Endothelial cell (in vitro differentiated cells): Measurements from ENCODE around the gene VPS13D. TPM values are rescaled to one million over a fixed set of nuclear protein-coding genes. Genes with fewer than 3 reads are reported as not detected.

Source experiments
- DNase-seq: peaks from one replicate; pipeline ENCODE4 v3.0.0; 2021; ENCODE audit warnings: low spot score
- H3K27ac Mint-ChIP-seq: one replicate; pipeline ENCODE4 v1.8.0; 2021; ENCODE audit warnings: mixed read lengths, inconsistent platforms; ENCODE audit not compliant: unreplicated experiment
- H3K27me3 Mint-ChIP-seq: one replicate; pipeline ENCODE4 v1.8.0; 2021; ENCODE audit warnings: mild to moderate bottlenecking, moderate library complexity, mixed read lengths, inconsistent platforms; ENCODE audit not compliant: unreplicated experiment
- H3K36me3 Mint-ChIP-seq: one replicate; pipeline ENCODE4 v1.8.0; 2021; ENCODE audit warnings: mild to moderate bottlenecking, low read depth, mixed read lengths, inconsistent platforms; ENCODE audit not compliant: unreplicated experiment
- H3K4me1 Mint-ChIP-seq: one replicate; pipeline ENCODE4 v1.8.0; 2021; ENCODE audit warnings: mild to moderate bottlenecking, mixed read lengths, inconsistent platforms; ENCODE audit not compliant: unreplicated experiment
- H3K4me3 Mint-ChIP-seq: one replicate; pipeline ENCODE4 v1.8.0; 2021; ENCODE audit warnings: mild to moderate bottlenecking, mixed read lengths, inconsistent platforms; ENCODE audit not compliant: unreplicated experiment
- H3K9me3 Mint-ChIP-seq: one replicate; pipeline ENCODE4 v1.8.0; 2021; ENCODE audit warnings: mixed read lengths, inconsistent platforms; ENCODE audit not compliant: unreplicated experiment
- total RNA-seq: library from RNA; stranded (reverse); fragmentation: NEBNext Ultra II Directional; extraction: Animal tissue kit (Norgen Biotek cat#: 25700); gene quantifications from one replicate; pipeline ENCODE4 v1.2.1, GENCODE V29; 2021; ENCODE audit not compliant: unreplicated experiment
- TF ChIP-seq, protein P1 (sequence below): fragments of 200-600 bp; sonication (generic); IDR thresholded peaks from one replicate; pipeline ENCODE4 v1.5.0; 2021; ENCODE audit warnings: antibody characterized with exemption; ENCODE audit not compliant: unreplicated experiment

VPS13D gene
- total RNA-seq, 1 donor from 2014 or later: 37.8 TPM

DNA sequence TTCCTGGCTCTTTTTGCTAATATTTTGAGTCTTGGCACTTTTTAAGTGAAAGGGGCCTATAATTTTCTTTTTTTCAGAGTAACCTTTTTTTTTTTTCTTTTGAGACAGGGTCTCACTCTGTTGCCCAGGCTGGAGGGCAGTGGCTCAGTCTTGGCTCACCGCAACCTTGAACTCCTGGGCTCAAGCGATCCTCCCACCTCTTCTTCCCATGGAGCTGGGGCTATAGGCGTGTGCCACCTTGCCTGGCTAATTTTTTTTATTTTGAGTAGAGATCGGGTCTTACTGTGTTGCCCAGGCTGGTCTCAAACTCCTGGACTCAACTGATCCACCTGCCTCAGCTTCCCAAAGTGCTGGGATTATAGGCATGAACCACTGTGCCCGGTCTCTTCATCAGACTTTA, 285.4 kb downstream of the VPS13D start:
- Mint-ChIP-seq H3K4me3 (no peak overlapping the region), H3K27ac (no peak overlapping the region), H3K27me3 (peaks cover 7% of the 10 kb centered on the region), H3K36me3 (peaks cover 24% of the 10 kb centered on the region), H3K4me1 (peaks cover 6% of the 10 kb centered on the region), H3K9me3 (no peaks in the 10 kb centered on the region)
- DNase-seq: no peak
- TF ChIP-seq, protein P1, sequence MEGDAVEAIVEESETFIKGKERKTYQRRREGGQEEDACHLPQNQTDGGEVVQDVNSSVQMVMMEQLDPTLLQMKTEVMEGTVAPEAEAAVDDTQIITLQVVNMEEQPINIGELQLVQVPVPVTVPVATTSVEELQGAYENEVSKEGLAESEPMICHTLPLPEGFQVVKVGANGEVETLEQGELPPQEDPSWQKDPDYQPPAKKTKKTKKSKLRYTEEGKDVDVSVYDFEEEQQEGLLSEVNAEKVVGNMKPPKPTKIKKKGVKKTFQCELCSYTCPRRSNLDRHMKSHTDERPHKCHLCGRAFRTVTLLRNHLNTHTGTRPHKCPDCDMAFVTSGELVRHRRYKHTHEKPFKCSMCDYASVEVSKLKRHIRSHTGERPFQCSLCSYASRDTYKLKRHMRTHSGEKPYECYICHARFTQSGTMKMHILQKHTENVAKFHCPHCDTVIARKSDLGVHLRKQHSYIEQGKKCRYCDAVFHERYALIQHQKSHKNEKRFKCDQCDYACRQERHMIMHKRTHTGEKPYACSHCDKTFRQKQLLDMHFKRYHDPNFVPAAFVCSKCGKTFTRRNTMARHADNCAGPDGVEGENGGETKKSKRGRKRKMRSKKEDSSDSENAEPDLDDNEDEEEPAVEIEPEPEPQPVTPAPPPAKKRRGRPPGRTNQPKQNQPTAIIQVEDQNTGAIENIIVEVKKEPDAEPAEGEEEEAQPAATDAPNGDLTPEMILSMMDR: no peak

DNA sequence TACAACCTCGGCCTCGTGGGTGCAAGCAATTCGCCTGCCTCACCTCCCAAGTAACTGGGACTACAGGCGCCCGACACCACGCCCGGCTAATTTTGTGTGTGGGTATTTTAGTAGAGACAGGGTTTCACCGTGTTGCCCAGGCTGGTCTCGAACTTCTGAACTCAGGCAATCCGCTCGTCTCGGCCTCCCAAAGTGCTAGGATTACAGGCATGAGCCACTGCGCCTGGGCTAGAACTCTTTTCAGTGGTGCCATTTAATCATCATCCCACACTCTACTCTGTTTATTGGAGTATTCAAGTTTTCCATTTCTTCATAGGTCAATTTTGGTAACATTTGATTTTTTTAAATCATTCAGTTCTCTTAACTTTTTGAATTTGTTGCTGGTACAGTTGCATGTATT, 286.9 kb downstream of the VPS13D start:
- H3K9me3 Mint-ChIP-seq: no peaks in the 10 kb centered on the region
- H3K27ac Mint-ChIP-seq: no peak overlapping the region
- H3K36me3 Mint-ChIP-seq: peaks cover 18% of the 10 kb centered on the region
- no peaks in the 10 kb centered on the region for H3K4me1 Mint-ChIP-seq
- H3K4me3 Mint-ChIP-seq: no peak overlapping the region
- DNase-seq: no peak
- peaks cover 7% of the 10 kb centered on the region for H3K27me3 Mint-ChIP-seq
- TF ChIP-seq, protein P1: no peak

DNA sequence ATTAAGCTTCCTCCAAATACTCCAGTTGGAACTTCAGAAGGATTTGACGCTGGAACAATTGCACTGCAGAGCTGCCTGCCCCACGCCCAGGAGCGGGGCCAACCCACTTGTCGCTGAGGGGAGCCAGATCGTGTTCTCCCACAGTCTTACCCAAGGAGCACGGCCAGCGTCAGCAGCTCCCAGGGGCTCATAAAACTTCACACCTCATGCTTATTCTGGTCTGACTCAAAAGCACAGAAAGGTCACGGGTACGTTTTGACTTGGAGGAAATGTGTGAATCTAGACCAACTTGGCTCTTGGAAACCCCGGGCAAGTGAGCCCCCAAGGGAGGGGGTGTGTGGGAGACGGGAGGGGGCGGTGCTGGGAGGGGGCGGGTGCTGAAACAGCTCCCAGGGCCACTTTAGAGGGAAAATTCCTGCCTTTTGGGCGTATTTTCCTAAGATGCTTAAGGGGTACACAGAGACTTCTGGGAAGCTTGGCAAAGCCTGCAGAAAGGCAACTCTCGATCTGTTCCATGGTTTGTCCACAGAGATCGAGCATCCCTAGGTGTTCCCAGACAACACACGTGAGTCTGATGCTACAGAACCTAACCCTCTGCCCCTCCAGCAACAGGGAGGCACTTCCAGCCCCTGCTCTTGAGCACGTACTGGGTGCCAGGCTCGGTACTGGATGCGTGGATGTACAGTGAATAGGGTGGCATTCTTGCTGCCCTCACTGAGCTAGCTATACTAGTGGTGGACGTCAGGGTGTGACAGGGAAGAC, 289.3 kb downstream of the VPS13D start:
- Mint-ChIP-seq H3K36me3 (no peaks in the 10 kb centered on the region), H3K27me3 (no peaks in the 10 kb centered on the region), H3K27ac (no peak overlapping the region), H3K4me3 (no peak overlapping the region), H3K4me1 (no peaks in the 10 kb centered on the region), H3K9me3 (no peaks in the 10 kb centered on the region)
- TF ChIP-seq, protein P1: no peak
- DNase-seq: no peak

DNA sequence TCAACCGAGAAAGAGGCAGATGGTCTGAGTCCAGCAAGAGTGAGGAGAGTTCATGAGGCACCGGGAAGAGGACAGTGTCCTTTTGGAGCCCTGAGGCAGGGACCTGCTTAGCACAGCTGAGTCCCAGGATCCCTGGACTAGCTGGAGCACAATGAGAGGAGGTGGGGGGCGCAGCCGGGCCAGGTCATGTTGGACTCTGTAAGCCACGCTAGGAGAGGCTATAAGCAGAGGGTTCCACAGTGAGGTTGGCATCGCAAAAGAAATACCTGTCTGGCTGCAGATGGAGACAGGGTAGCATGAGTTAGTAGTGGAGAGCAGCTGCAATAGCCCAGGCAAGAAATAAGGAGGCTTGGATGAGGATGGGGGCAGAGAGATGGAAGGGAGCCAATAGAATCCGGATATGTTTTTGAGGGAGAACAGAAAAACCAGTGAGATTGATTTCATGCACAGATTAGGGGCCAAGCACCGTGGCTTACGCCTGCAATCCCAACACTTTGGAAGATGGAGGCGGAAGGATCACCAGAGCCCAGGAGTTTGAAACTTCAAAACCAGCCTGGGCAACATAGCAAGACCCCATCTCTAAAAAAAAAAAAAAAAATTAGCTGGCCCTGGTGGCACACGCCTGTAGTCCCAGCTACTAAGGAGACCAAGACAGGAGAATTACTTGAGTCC, 290.0 kb downstream of the VPS13D start:
- no peak overlapping the region for H3K27ac Mint-ChIP-seq

More for the DNA sequence above, 290.0 kb downstream of the VPS13D start:
- H3K36me3 Mint-ChIP-seq: no peaks in the 10 kb centered on the region
- no peak for DNase-seq
- H3K9me3 Mint-ChIP-seq: no peaks in the 10 kb centered on the region
- H3K4me3 Mint-ChIP-seq: no peak overlapping the region
- no peaks in the 10 kb centered on the region for H3K27me3 Mint-ChIP-seq
- TF ChIP-seq, protein P1: no peak
- H3K4me1 Mint-ChIP-seq: no peaks in the 10 kb centered on the region
